ENCODE results near the gene NUDT10.
"Not testable (repeated sequence)": the region's sequence is repeated elsewhere in the genome, so short reads cannot be mapped to it uniquely, and the experiment has no call there.

Gene NUDT10

GRCh38 chrX:51332188-51332942 is at the start of gene NUDT10:
NUDT10 (plus strand) TSS chrX:51332822; CDS start chrX:51332966, 144 bp downstream.
- Mint-ChIP-seq H3K9me3 (no peaks in the 10 kb centered on the region), H3K4me1 (ENCODE audit: low read depth) (no peaks in the 10 kb centered on the region), H3K4me3 (peak within 1 kb of the TSS; percentile 84), H3K27ac (no peak within 1 kb of the TSS), H3K36me3 (ENCODE audit: low read depth) (no peaks in the 10 kb centered on the region), H3K27me3 (ENCODE audit: low read depth) (peaks cover 4% of the 10 kb centered on the region)
- DNase-seq (ENCODE audit: low spot score): peak; percentile 21

GRCh38 chrX:51292421-51292820 is 40.2 kb upstream of the NUDT10 start:
- Mint-ChIP-seq H3K4me1 (ENCODE audit: low read depth) (no peaks in the 10 kb centered on the region), H3K27me3 (ENCODE audit: low read depth) (no peaks in the 10 kb centered on the region), H3K4me3 (no peak overlapping the region), H3K36me3 (ENCODE audit: low read depth) (no peaks in the 10 kb centered on the region), H3K27ac (no peak overlapping the region), H3K9me3 (no peaks in the 10 kb centered on the region)
- DNase-seq (ENCODE audit: low spot score): no peak

DNA sequence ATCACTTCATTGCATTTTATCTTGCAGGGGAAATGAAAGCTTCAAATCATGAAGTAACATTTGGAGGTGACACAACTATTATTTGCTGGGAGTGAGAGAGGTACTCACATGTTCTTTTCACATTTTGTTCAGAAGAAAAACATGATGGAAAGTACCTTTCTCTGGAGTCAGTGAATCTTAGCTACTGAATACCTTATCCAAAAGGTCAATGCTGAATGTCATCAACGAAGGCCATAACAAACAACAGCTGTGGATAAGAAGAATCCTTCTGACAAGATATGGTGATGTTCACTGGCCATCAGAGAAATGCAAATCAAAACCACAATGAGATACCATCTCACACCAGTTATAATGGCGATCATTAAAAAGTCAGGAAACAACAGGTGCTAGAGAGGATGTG is 36.5 kb upstream of the NUDT10 start:
- no peak overlapping the region for H3K4me3 Mint-ChIP-seq
- no peaks in the 10 kb centered on the region for H3K27me3 Mint-ChIP-seq (ENCODE audit: low read depth)

GRCh38 chrX:51316271-51316670 is 16.4 kb upstream of the NUDT10 start:
- no peak overlapping the region for H3K27ac Mint-ChIP-seq
- no peaks in the 10 kb centered on the region for H3K4me1 Mint-ChIP-seq (ENCODE audit: low read depth)
- DNase-seq (ENCODE audit: low spot score): no peak
- no peaks in the 10 kb centered on the region for H3K27me3 Mint-ChIP-seq (ENCODE audit: low read depth)
- no peak overlapping the region for H3K4me3 Mint-ChIP-seq
- no peaks in the 10 kb centered on the region for H3K9me3 Mint-ChIP-seq
- no peaks in the 10 kb centered on the region for H3K36me3 Mint-ChIP-seq (ENCODE audit: low read depth)

More for the DNA sequence above, 36.5 kb upstream of the NUDT10 start:
- H3K4me1 Mint-ChIP-seq (ENCODE audit: low read depth): no peaks in the 10 kb centered on the region
- no peaks in the 10 kb centered on the region for H3K9me3 Mint-ChIP-seq
- H3K27ac Mint-ChIP-seq: no peak overlapping the region
- no peak for DNase-seq (ENCODE audit: low spot score)
- H3K36me3 Mint-ChIP-seq (ENCODE audit: low read depth): no peaks in the 10 kb centered on the region

GRCh38 chrX:51332943-51333785 is 542 bp downstream of the NUDT10 start:
- not testable (repeated sequence) for H3K27ac Mint-ChIP-seq

DNA sequence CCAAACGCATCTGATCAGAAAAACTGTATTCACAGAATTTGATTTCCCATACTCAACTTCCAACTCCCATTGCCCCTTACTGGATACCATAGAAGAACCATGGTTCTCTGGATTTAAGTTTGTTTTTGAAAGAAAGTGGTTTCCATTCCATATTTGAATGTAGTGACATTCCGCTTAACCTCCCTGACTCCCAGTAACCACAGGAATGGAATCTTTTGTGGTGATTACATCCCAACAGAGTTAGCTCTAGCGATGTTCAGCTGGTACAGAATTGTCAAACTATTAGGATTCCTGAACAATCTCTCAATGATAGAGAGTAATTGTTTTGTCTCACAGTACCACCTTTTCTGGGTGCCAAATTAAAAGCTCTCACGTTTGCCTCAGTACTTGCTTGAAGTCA is 1.7 kb downstream of the NUDT10 start:
- Mint-ChIP-seq H3K4me1 (ENCODE audit: low read depth) (no peaks in the 10 kb centered on the region), H3K27ac (no peak overlapping the region), H3K4me3 (no peak overlapping the region), H3K27me3 (ENCODE audit: low read depth) (peaks cover 4% of the 10 kb centered on the region), H3K36me3 (ENCODE audit: low read depth) (no peaks in the 10 kb centered on the region), H3K9me3 (no peaks in the 10 kb centered on the region)
- DNase-seq (ENCODE audit: low spot score): no peak

More at GRCh38 chrX:51332943-51333785, 542 bp downstream of the NUDT10 start:
- not testable (repeated sequence) for H3K27me3 Mint-ChIP-seq (ENCODE audit: low read depth); DNase-seq (ENCODE audit: low spot score); H3K4me1 Mint-ChIP-seq (ENCODE audit: low read depth); H3K9me3 Mint-ChIP-seq; H3K36me3 Mint-ChIP-seq (ENCODE audit: low read depth)
- H3K4me3 Mint-ChIP-seq: peak overlapping the region; percentile 84

GRCh38 chrX:51336584-51336983 is 4.0 kb downstream of the NUDT10 start:
- H3K36me3 Mint-ChIP-seq (ENCODE audit: low read depth): no peaks in the 10 kb centered on the region
- no peak overlapping the region for H3K4me3 Mint-ChIP-seq
- no peaks in the 10 kb centered on the region for H3K9me3 Mint-ChIP-seq
- H3K4me1 Mint-ChIP-seq (ENCODE audit: low read depth): no peaks in the 10 kb centered on the region
- peaks cover 2% of the 10 kb centered on the region for H3K27me3 Mint-ChIP-seq (ENCODE audit: low read depth)
- peak; percentile 3 for DNase-seq (ENCODE audit: low spot score)
- no peak overlapping the region for H3K27ac Mint-ChIP-seq

- no peak overlapping the region for H3K27ac Mint-ChIP-seq
- DNase-seq (ENCODE audit: low spot score): no peak
- H3K9me3 Mint-ChIP-seq: peaks cover 13% of the 10 kb centered on the region
- no peaks in the 10 kb centered on the region for H3K27me3 Mint-ChIP-seq (ENCODE audit: low read depth)
- no peaks in the 10 kb centered on the region for H3K36me3 Mint-ChIP-seq (ENCODE audit: low read depth)
- H3K4me3 Mint-ChIP-seq: no peak overlapping the region
- no peaks in the 10 kb centered on the region for H3K4me1 Mint-ChIP-seq (ENCODE audit: low read depth)
Observed at GRCh38 chrX:51361251-51361650, 28.6 kb downstream of the NUDT10 start.

GRCh38 chrX:51376672-51377071 is 44.0 kb downstream of the NUDT10 start:
- no peaks in the 10 kb centered on the region for H3K36me3 Mint-ChIP-seq (ENCODE audit: low read depth)
- no peaks in the 10 kb centered on the region for H3K9me3 Mint-ChIP-seq

More at GRCh38 chrX:51376672-51377071, 44.0 kb downstream of the NUDT10 start:
- Mint-ChIP-seq H3K4me1 (ENCODE audit: low read depth) (no peaks in the 10 kb centered on the region), H3K27ac (no peak overlapping the region), H3K4me3 (no peak overlapping the region), H3K27me3 (ENCODE audit: low read depth) (peaks cover 2% of the 10 kb centered on the region)
- no peak for DNase-seq (ENCODE audit: low spot score)

Data from T-helper 2 cell treated with Interferon-gamma antibody and Interleukin-4, amounts not matched to agents 5 μg/mL and 100 μg/mL, for 36 hours (primary cell).